ENCODE measurements around the gene VWDE. TPM values are rescaled to one million over a fixed set of nuclear protein-coding genes. Genes with fewer than 3 reads are reported as not detected.

VWDE gene
- total RNA-seq, 4 donors from 2014 or later, result 0.13 to 0.22 TPM; not detected in 2

- Histone ChIP-seq H3K27me3 (no peaks in the 10 kb centered on the region), H3K4me1 (no peaks in the 10 kb centered on the region), H3K9me3 (peaks cover 0 to 9% (median 0%) of the 10 kb centered on the region in 3 donors), H3K4me3 (no peak overlapping the region), H3K36me3 (no peaks in the 10 kb centered on the region), H3K27ac (no peak overlapping the region)
- 43 to 70% methylated on average over 1 of the region's 1 CpG for WGBS, 2 donors (ENCODE audit: low coverage in 1 of 2)
- TF ChIP-seq, protein P1, sequence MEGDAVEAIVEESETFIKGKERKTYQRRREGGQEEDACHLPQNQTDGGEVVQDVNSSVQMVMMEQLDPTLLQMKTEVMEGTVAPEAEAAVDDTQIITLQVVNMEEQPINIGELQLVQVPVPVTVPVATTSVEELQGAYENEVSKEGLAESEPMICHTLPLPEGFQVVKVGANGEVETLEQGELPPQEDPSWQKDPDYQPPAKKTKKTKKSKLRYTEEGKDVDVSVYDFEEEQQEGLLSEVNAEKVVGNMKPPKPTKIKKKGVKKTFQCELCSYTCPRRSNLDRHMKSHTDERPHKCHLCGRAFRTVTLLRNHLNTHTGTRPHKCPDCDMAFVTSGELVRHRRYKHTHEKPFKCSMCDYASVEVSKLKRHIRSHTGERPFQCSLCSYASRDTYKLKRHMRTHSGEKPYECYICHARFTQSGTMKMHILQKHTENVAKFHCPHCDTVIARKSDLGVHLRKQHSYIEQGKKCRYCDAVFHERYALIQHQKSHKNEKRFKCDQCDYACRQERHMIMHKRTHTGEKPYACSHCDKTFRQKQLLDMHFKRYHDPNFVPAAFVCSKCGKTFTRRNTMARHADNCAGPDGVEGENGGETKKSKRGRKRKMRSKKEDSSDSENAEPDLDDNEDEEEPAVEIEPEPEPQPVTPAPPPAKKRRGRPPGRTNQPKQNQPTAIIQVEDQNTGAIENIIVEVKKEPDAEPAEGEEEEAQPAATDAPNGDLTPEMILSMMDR (IDR thresholded peaks at IDR 0.05), result no peak
- TF ChIP-seq POLR2A (IDR thresholded peaks at IDR 0.05) (no peak), POLR2AphosphoS5 (IDR thresholded peaks at IDR 0.05) (no peak), EP300 (IDR thresholded peaks at IDR 0.05) (no peak)
- ATAC-seq, result no peak
Observed at GRCh38 chr7:12425311-12425710, 21.6 kb upstream of the VWDE start.

- Histone ChIP-seq H3K9me3 (peaks cover 0 to 9% (median 0%) of the 10 kb centered on the region in 3 donors), H3K27ac (no peak overlapping the region), H3K4me3 (no peak overlapping the region), H3K36me3 (no peaks in the 10 kb centered on the region), H3K4me1 (no peaks in the 10 kb centered on the region), H3K27me3 (no peaks in the 10 kb centered on the region)
- TF ChIP-seq, protein P1 (IDR thresholded peaks at IDR 0.05), result no peak
- TF ChIP-seq EP300 (IDR thresholded peaks at IDR 0.05), result no peak
- TF ChIP-seq POLR2AphosphoS5 (IDR thresholded peaks at IDR 0.05), result no peak
- TF ChIP-seq POLR2A (IDR thresholded peaks at IDR 0.05), result no peak
- 55 to 67% methylated on average over 7 to 12 of the region's 12 CpGs for WGBS, 2 donors (ENCODE audit: low coverage in 1 of 2)
- no peak for ATAC-seq
Observed at GRCh38 chr7:12423997-12424745, 20.5 kb upstream of the VWDE start.

GRCh38 chr7:12423355-12423996 is 19.8 kb upstream of the VWDE start:
- no peaks in the 10 kb centered on the region for H3K36me3 ChIP-seq
- H3K27me3 ChIP-seq, result no peaks in the 10 kb centered on the region
- no peak for TF ChIP-seq EP300 (IDR thresholded peaks at IDR 0.05)
- no peak for TF ChIP-seq POLR2A (IDR thresholded peaks at IDR 0.05)
- TF ChIP-seq, protein P1 (IDR thresholded peaks at IDR 0.05), result no peak
- no peak for TF ChIP-seq POLR2AphosphoS5 (IDR thresholded peaks at IDR 0.05)
- H3K27ac ChIP-seq, result no peak overlapping the region
- 50 to 61% methylated on average over 7 to 8 of the region's 8 CpGs for WGBS, 2 donors (ENCODE audit: low coverage in 1 of 2)
- ATAC-seq, result no peak
- H3K4me1 ChIP-seq, result no peaks in the 10 kb centered on the region
- H3K4me3 ChIP-seq, result no peak overlapping the region
- peaks cover 0 to 9% (median 0%) of the 10 kb centered on the region in 3 donors for H3K9me3 ChIP-seq

DNA sequence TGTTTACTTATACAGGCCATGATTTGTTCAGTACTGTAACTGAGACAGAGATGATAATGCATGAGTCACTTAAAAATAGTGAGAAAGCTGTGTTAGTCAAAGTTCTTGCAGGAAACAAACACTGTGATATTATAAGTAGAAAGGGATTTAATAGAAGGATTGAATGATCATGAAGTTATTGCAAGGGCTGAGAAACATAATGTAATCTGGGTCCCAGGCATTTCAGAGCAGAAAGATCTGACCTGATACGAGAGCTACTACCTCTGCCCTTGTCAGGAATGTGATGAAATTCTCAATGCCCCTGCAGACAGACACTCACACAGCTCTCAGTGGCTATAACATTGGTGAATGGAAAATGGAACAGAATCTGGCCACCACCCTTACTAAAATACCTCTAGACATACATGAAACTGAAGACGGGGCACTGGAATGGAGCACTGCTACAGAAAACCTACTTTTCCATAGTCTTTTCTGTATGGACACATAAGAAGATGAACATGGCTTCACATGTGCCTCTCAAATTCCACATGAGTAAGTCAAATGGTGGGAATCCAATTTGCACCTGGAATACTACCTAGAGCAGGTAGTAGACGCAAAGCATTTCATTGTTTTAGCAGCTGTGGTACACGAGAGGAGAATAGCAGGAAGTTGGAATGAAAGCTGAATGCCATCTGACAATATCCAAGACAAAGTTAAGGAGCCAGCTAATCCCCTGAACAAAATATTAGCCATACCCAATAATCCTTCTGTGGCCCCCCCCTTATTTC is 19.1 kb upstream of the VWDE start:
- H3K27ac ChIP-seq, result no peak overlapping the region
- peaks cover 0 to 9% (median 0%) of the 10 kb centered on the region in 3 donors for H3K9me3 ChIP-seq
- TF ChIP-seq POLR2A (IDR thresholded peaks at IDR 0.05) (no peak), POLR2AphosphoS5 (IDR thresholded peaks at IDR 0.05) (no peak), EP300 (IDR thresholded peaks at IDR 0.05) (no peak)
- TF ChIP-seq, protein P1 (IDR thresholded peaks at IDR 0.05), result no peak
- WGBS, 2 donors (ENCODE audit: low coverage in 1 of 2), result 48 to 61% methylated on average over 4 of the region's 4 CpGs
- H3K4me3 ChIP-seq, result no peak overlapping the region
- no peaks in the 10 kb centered on the region for H3K36me3 ChIP-seq
- H3K4me1 ChIP-seq, result no peaks in the 10 kb centered on the region
- no peaks in the 10 kb centered on the region for H3K27me3 ChIP-seq
- ATAC-seq, result no peak

Data from gastroesophageal sphincter (tissue), 4 donors.